ENCODE measurements around the gene PACS2.

Gene PACS2

GRCh38 chr14:105323663-105324062, 9.1 kb downstream of the PACS2 start:
- no peaks in the 10 kb centered on the region for H3K36me3 ChIP-seq (ENCODE audit: insufficient read depth, low read length)
- peaks cover 74% of the 10 kb centered on the region for H3K79me2 ChIP-seq (ENCODE audit: insufficient read depth, low read length)
- H3K4me2 ChIP-seq (ENCODE audit: low read depth, low read length, poor library complexity, severe bottlenecking) = no peak overlapping the region
- no peak overlapping the region for H3K9ac ChIP-seq (ENCODE audit: low read depth, low read length, poor library complexity, severe bottlenecking)
- no peak overlapping the region for H2AFZ ChIP-seq (ENCODE audit: low read length)
- H3K9me3 ChIP-seq (ENCODE audit: insufficient read depth, low read depth, low read length) = no peaks in the 10 kb centered on the region
- H4K20me1 ChIP-seq (ENCODE audit: insufficient read depth, low read length, poor library complexity, severe bottlenecking) = peaks cover 12% of the 10 kb centered on the region
- TF ChIP-seq CTCF (conservative IDR thresholded peaks at IDR 0.05; ENCODE audit: low read length) = no peak
- no peak for TF ChIP-seq EZH2phosphoT487 (IDR thresholded peaks at IDR 0.05; ENCODE audit: borderline replicate concordance)
- no peaks in the 10 kb centered on the region for H3K9me2 ChIP-seq (replicated peaks; ENCODE audit: low read depth, low read length)
- H3K4me3 ChIP-seq (ENCODE audit: low read length, poor library complexity, severe bottlenecking) = no peak overlapping the region
- H3F3A ChIP-seq (ENCODE audit: low read depth) = no peaks in the 10 kb centered on the region
- H3K4me1 ChIP-seq (ENCODE audit: insufficient read depth, low read length, poor library complexity, severe bottlenecking) = peaks cover 4% of the 10 kb centered on the region
- no peaks in the 10 kb centered on the region for H3K27me3 ChIP-seq (ENCODE audit: insufficient read depth, low read length, poor library complexity, severe bottlenecking)

DNA sequence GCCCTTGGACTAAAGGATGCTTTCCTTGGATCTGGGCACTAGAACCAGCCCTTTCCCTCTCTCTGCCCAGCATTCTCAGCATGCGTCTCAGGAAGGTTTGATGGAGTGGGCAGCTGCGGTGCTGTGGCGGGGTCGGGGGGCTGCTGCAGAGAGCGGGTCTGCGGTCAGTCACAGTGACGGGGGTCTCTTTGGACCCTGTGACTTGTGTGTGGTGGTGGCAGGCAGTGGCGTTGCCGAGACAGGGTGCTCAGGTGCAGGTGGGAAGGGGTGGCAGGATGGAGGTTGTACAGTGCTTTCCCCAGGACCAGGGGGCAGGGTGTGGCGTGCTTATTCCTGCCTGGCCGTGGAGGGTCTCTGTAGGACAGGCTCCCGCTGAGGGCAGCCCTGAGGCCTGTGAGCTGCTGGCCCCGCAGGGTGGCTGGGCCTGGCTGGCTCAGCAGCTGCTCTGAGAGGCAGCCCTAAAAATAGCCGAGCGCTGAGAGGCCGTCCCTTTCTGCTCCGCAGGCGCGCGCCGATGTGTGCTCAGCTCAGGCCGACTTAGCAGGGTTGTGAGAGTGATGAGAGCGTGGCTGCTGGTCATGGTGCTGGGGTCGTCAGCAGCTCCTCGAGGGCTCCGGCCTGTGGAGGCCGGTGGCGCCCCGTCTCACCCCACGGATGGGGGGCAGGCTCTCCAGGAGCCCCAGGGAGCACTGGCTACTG, 9.7 kb downstream of the PACS2 start:
- no peak overlapping the region for H3K9ac ChIP-seq (ENCODE audit: low read depth, low read length, poor library complexity, severe bottlenecking)
- H3K79me2 ChIP-seq (ENCODE audit: insufficient read depth, low read length) = peaks cover 80% of the 10 kb centered on the region

DNA sequence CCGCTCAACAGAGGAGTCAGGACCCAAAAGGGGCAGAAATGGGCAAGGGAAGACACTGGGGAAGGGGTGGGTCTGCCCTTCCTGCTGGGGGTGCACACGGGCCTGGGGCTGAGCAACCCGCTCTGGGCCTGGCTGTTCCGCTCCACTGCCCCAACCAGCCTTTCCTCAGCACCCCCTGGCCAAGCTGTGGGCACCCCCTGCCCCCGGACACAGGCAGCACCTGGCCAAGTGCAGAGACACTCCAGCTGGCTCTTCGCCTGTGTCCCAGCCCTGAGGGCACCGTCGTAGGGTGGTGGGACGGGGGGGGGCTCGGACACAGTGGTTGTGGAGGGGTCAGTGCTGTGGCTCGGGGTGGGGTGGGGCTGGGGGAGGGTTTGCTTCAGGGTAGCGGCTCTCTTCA, 10.3 kb downstream of the PACS2 start:
- Histone ChIP-seq H3K9me2 (replicated peaks; ENCODE audit: low read depth, low read length) (no peaks in the 10 kb centered on the region), H3K4me3 (ENCODE audit: low read length, poor library complexity, severe bottlenecking) (no peak overlapping the region), H3K79me2 (ENCODE audit: insufficient read depth, low read length) (peaks cover 82% of the 10 kb centered on the region), H3K9me3 (ENCODE audit: insufficient read depth, low read depth, low read length) (no peaks in the 10 kb centered on the region), H3K27me3 (ENCODE audit: insufficient read depth, low read length, poor library complexity, severe bottlenecking) (no peaks in the 10 kb centered on the region), H4K20me1 (ENCODE audit: insufficient read depth, low read length, poor library complexity, severe bottlenecking) (peaks cover 12% of the 10 kb centered on the region), H3K4me1 (ENCODE audit: insufficient read depth, low read length, poor library complexity, severe bottlenecking) (peaks cover 7% of the 10 kb centered on the region), H2AFZ (ENCODE audit: low read length) (no peak overlapping the region), H3K36me3 (ENCODE audit: insufficient read depth, low read length) (no peaks in the 10 kb centered on the region), H3K4me2 (ENCODE audit: low read depth, low read length, poor library complexity, severe bottlenecking) (no peak overlapping the region), H3F3A (ENCODE audit: low read depth) (no peaks in the 10 kb centered on the region), H3K9ac (ENCODE audit: low read depth, low read length, poor library complexity, severe bottlenecking) (no peak overlapping the region)
- TF ChIP-seq EZH2phosphoT487 (IDR thresholded peaks at IDR 0.05; ENCODE audit: borderline replicate concordance) (no peak), CTCF (conservative IDR thresholded peaks at IDR 0.05; ENCODE audit: low read length) (no peak)

More for the DNA sequence above, 9.7 kb downstream of the PACS2 start:
- H3K9me3 ChIP-seq (ENCODE audit: insufficient read depth, low read depth, low read length) = no peaks in the 10 kb centered on the region
- no peaks in the 10 kb centered on the region for H3K36me3 ChIP-seq (ENCODE audit: insufficient read depth, low read length)
- no peaks in the 10 kb centered on the region for H3K9me2 ChIP-seq (replicated peaks; ENCODE audit: low read depth, low read length)
- no peaks in the 10 kb centered on the region for H3F3A ChIP-seq (ENCODE audit: low read depth)
- peaks cover 7% of the 10 kb centered on the region for H3K4me1 ChIP-seq (ENCODE audit: insufficient read depth, low read length, poor library complexity, severe bottlenecking)
- peaks cover 12% of the 10 kb centered on the region for H4K20me1 ChIP-seq (ENCODE audit: insufficient read depth, low read length, poor library complexity, severe bottlenecking)
- no peaks in the 10 kb centered on the region for H3K27me3 ChIP-seq (ENCODE audit: insufficient read depth, low read length, poor library complexity, severe bottlenecking)
- no peak overlapping the region for H2AFZ ChIP-seq (ENCODE audit: low read length)
- no peak for TF ChIP-seq EZH2phosphoT487 (IDR thresholded peaks at IDR 0.05; ENCODE audit: borderline replicate concordance)
- TF ChIP-seq CTCF (conservative IDR thresholded peaks at IDR 0.05; ENCODE audit: low read length) = no peak
- H3K4me3 ChIP-seq (ENCODE audit: low read length, poor library complexity, severe bottlenecking) = no peak overlapping the region
- no peak overlapping the region for H3K4me2 ChIP-seq (ENCODE audit: low read depth, low read length, poor library complexity, severe bottlenecking)
